Endothelial cell of umbilical vein (primary cell): ENCODE data around the gene GKN2. TPM values are rescaled to one million over a fixed set of nuclear protein-coding genes. Genes with fewer than 3 reads are reported as not detected.

Experiments used
- BruUV-seq: library from RNA; stranded (reverse); fragments of 400-500 nt; replicated peaks from 2 replicates; lab custom pipeline; 2021; lab: Mats Ljungman, UMichigan
- CTCF ChIA-PET: fragments of 300-600, 350-600 bp; sonication (Branson Sonifier 250); formaldehyde crosslinking; loops from one replicate; lab custom pipeline; 2021; ENCODE audit warnings: antibody characterized with exemption, inconsistent platforms; lab: Charles Lee
- POLR2A ChIA-PET: fragments of 300-600, 350-600 bp; sonication (Branson Sonifier 250); formaldehyde crosslinking; loops from one replicate; lab custom pipeline; 2021; ENCODE audit warnings: antibody characterized with exemption, inconsistent platforms; lab: Charles Lee
- DNase-seq: peaks from one replicate; pipeline ENCODE4 v3.0.0-alpha.2; 2011; ENCODE audit warnings: low read depth, low spot score
- FAIRE-seq: peaks from 2 replicates; lab custom pipeline; 2011; peaks lifted over from hg19 to GRCh38; lab: Jason Lieb, UNC
- H2AFZ ChIP-seq: 2 replicates; pipeline ENCODE4 v1.6.0; 2012; ENCODE audit warnings: low read depth, low read length, control low read depth, inconsistent platforms
- H3K27ac ChIP-seq: 2 replicates; pipeline ENCODE4 v1.5.1; 2011; ENCODE audit warnings: low read depth, mild to moderate bottlenecking, control low read depth, low read length, moderate library complexity; ENCODE audit not compliant: insufficient read depth
- H3K27me3 ChIP-seq, 2 experiments: 2 replicates each; pipeline versions ENCODE4 v1.6.0 to v1.6.1; 2011; ENCODE audit warnings: low read length in 2 of 2, mixed read lengths in 1 of 2; ENCODE audit not compliant: control insufficient read depth in 2 of 2, insufficient read depth in 2 of 2
- H3K36me3 ChIP-seq, 2 experiments: 2 replicates in 1 of 2; 3 replicates in 1 of 2; pipeline ENCODE4 v1.5.1; 2011; ENCODE audit warnings: low read length in 2 of 2, mild to moderate bottlenecking in 1 of 2, moderate library complexity in 1 of 2; ENCODE audit not compliant: control insufficient read depth in 2 of 2, insufficient read depth in 2 of 2; ENCODE audit errors: extremely low read depth in 1 of 2
- H3K4me1 ChIP-seq: 3 replicates; pipeline ENCODE4 v1.5.1; 2011; ENCODE audit warnings: mild to moderate bottlenecking, low read length; ENCODE audit not compliant: control insufficient read depth, insufficient read depth; ENCODE audit errors: extremely low read depth
- H3K4me2 ChIP-seq: 2 replicates; pipeline ENCODE4 v1.6.1; 2011; ENCODE audit warnings: low read length, control low read depth, mixed read lengths; ENCODE audit not compliant: insufficient read depth
- H3K4me3 ChIP-seq, 3 experiments: fragments of 200-600 bp in 1 of 3; sonication (generic), shearing (Covaris generic) in 1 of 3; replicated peaks in 1 of 3; 2 replicates each; pipeline ENCODE4 v1.5.1; 2011 to 2016; ENCODE audit warnings: control low read depth in 3 of 3, low read length in 3 of 3, mild to moderate bottlenecking in 2 of 3, inconsistent platforms in 1 of 3, low read depth in 1 of 3, moderate library complexity in 1 of 3; ENCODE audit not compliant: insufficient read depth in 1 of 3
- H3K79me2 ChIP-seq: 2 replicates; pipeline ENCODE4 v1.6.0; 2012; ENCODE audit warnings: low read length, inconsistent platforms; ENCODE audit not compliant: control insufficient read depth, insufficient read depth
- H3K9ac ChIP-seq: replicated peaks from 2 replicates; pipeline ENCODE3; 2011; ENCODE audit warnings: low read length, control low read depth; ENCODE audit not compliant: insufficient read depth; ENCODE audit errors: extremely low read depth
- H3K9me1 ChIP-seq: replicated peaks from 3 replicates; pipeline ENCODE4 v1.6.0; 2011; ENCODE audit warnings: mild to moderate bottlenecking, low read length; ENCODE audit not compliant: control insufficient read depth, insufficient read depth; ENCODE audit errors: extremely low read depth
- H3K9me3 ChIP-seq: replicated peaks from 2 replicates; pipeline ENCODE4 v1.5.1; 2012; ENCODE audit warnings: low read length, inconsistent platforms; ENCODE audit not compliant: control insufficient read depth, insufficient read depth
- H4K20me1 ChIP-seq: replicated peaks from 2 replicates; pipeline ENCODE3; 2011; ENCODE audit warnings: mild to moderate bottlenecking, low read length; ENCODE audit not compliant: control insufficient read depth, insufficient read depth; ENCODE audit errors: extremely low read depth
- CTCF ChIP-seq, 2 donors: IDR thresholded peaks; 1 replicate in 1 of 2; 2 replicates in 1 of 2; pipeline ENCODE4 v1.5.1; 2011; ENCODE audit warnings: low read length in 2 of 2, mild to moderate bottlenecking in 2 of 2, moderate library complexity in 2 of 2, control low read depth in 1 of 2, inconsistent platforms in 1 of 2, low read depth in 1 of 2; ENCODE audit not compliant: insufficient read depth in 1 of 2; ENCODE audit errors: extremely low read depth in 1 of 2
- EZH2 ChIP-seq: IDR thresholded peaks from 2 replicates; pipeline ENCODE4 v1.6.1; 2012; ENCODE audit warnings: borderline replicate concordance, low read depth, mild to moderate bottlenecking, moderate library complexity, low read length, inconsistent platforms; ENCODE audit not compliant: severe bottlenecking
- GATA2 ChIP-seq: IDR thresholded peaks from 2 replicates; pipeline ENCODE4 v1.7.0; 2011; ENCODE audit warnings: low read depth, mild to moderate bottlenecking, moderate library complexity, mixed read lengths, low read length; ENCODE audit not compliant: insufficient read length, insufficient read depth
- JUN ChIP-seq: IDR thresholded peaks from 2 replicates; pipeline ENCODE4 v1.6.1; 2011; ENCODE audit warnings: borderline replicate concordance, low read depth; ENCODE audit not compliant: insufficient read length, insufficient read depth
- MAX ChIP-seq: IDR thresholded peaks from 2 replicates; pipeline ENCODE4 v1.6.1; 2011; ENCODE audit not compliant: insufficient read depth, insufficient read length
- MYC ChIP-seq: IDR thresholded peaks from one replicate; pipeline ENCODE4 v1.6.1; 2011; ENCODE audit warnings: mild to moderate bottlenecking, low read depth, low read length
- POLR2A ChIP-seq: IDR thresholded peaks from 2 replicates; pipeline ENCODE4 v1.6.1; 2012; ENCODE audit warnings: low read depth, mild to moderate bottlenecking, control low read depth, low read length
- POLR2AphosphoS5 ChIP-seq: IDR thresholded peaks from 2 replicates; pipeline ENCODE4 v1.6.1; 2012; ENCODE audit warnings: low read depth, mild to moderate bottlenecking, control low read depth, low read length, moderate library complexity; ENCODE audit not compliant: insufficient read depth
- dilution Hi-C: fragments of 300-500 bp; cut with MboI; formaldehyde crosslinking; loops from one replicate; pipeline ENCODE4 v1.15.0; 2019; ENCODE audit warnings: low sequenced_read_pairs; ENCODE audit not compliant: extremely low pct_ligation_motif_present
- intact Hi-C: fragments of 100-400 bp; cut with micrococcal nuclease; formaldehyde crosslinking; loops from one replicate; pipeline ENCODE4 v1.10.0; 2022
- polyA plus RNA-seq, 4 experiments: library from polyadenylated mRNA; depleted of rRNA in 3 of 4; stranded (reverse) in 3 of 4; unstranded in 1 of 4; fragments of >200 nt; gene quantifications; 2 replicates each; pipeline versions ENCODE4 v1.2.1 to v1.2.3, GENCODE V29; 2011 to 2012; ENCODE audit warnings: missing spikeins in 1 of 4
- total RNA-seq: library from RNA; stranded (reverse); gene quantifications from 2 replicates; pipeline ENCODE4 v1.2.3, GENCODE V29; 2021

GKN2 gene
- total and polyA plus RNA-seq, 2 donors (not counting 3 experiments of a cell fraction or from before 2014, with no cell fraction given), result not detected

- FAIRE-seq (no peak), DNase-seq (no peak)
- ChIA-PET POLR2A (no interaction called here), CTCF (interaction anchor here (2.3 to 4.9 kb wide), 4 partner anchors 9 to 225 kb away, joined by 5 to 39 read pairs (median 20); no protein-coding TSS in a partner anchor)
- no peaks in the 10 kb centered on the region for H3K36me3 ChIP-seq
- no peaks in the 10 kb centered on the region for H3K9me3 ChIP-seq
- no peaks in the 10 kb centered on the region for H4K20me1 ChIP-seq
- no peaks in the 10 kb centered on the region for H3K79me2 ChIP-seq
- intact Hi-C loops, result no loop called here
- H2AFZ ChIP-seq, result no peak overlapping the region
- H3K4me2 ChIP-seq, result no peak overlapping the region
- no TSS peak for BruUV-seq
- no peak for TF ChIP-seq JUN
- TF ChIP-seq MYC, result no peak
- no peak for TF ChIP-seq EZH2
- TF ChIP-seq CTCF (IDR thresholded peaks at IDR 0.05; ENCODE audit: extremely low read depth in 1 of 2, insufficient read depth in 1 of 2, low read depth in 1 of 2, low read length in 2 of 2), result no peak
- TF ChIP-seq MAX, result no peak
- TF ChIP-seq POLR2A, result no peak
- TF ChIP-seq POLR2AphosphoS5, result no peak
- no peak for TF ChIP-seq GATA2
- peaks cover 6 to 13% of the 10 kb centered on the region in 2 experiments for H3K27me3 ChIP-seq
- dilution Hi-C loops, result loop anchor here (25.0 kb wide), 1 partner anchor 197 kb away; the partner anchor contains the start of gene ARHGAP25
- H3K27ac ChIP-seq, result no peak overlapping the region
- no peaks in the 10 kb centered on the region for H3K9me1 ChIP-seq
- no peak overlapping the region for H3K9ac ChIP-seq
- no peaks in the 10 kb centered on the region for H3K4me1 ChIP-seq
- no peak overlapping the region for H3K4me3 ChIP-seq
Observed at GRCh38 chr2:68934021-68934420, 18.7 kb downstream of the GKN2 start.
